H7 (cell line): ENCODE data around the gene SYNGR2. TPM values are rescaled to one million over a fixed set of nuclear protein-coding genes. Genes with fewer than 3 reads are reported as not detected.
A peak's percentile ranks its signal among the peaks of the same experiment; 100 is the strongest.

ENCODE experiments used
- DNase-seq: peaks from one replicate; pipeline ENCODE4 v3.0.0; 2012
- H3K27me3 ChIP-seq: 2 replicates; pipeline ENCODE4 v1.6.0; 2011; ENCODE audit warnings: mild to moderate bottlenecking, low read length; ENCODE audit not compliant: control insufficient read depth, insufficient read depth
- H3K36me3 ChIP-seq: replicated peaks from 2 replicates; pipeline ENCODE4 v1.5.1; 2011; ENCODE audit warnings: low read length; ENCODE audit not compliant: control insufficient read depth, insufficient read depth
- H3K4me3 ChIP-seq: 2 replicates; pipeline ENCODE4 v1.5.1; 2011; ENCODE audit warnings: low read depth, mild to moderate bottlenecking, control low read depth, low read length, moderate library complexity; ENCODE audit not compliant: insufficient read depth
- total RNA-seq: library from RNA; depleted of rRNA; stranded (reverse); fragments of >200 nt; shearing (Covaris generic); gene quantifications from 2 replicates; pipeline ENCODE4 v1.2.3, GENCODE V29; 2014

SYNGR2 gene
- total RNA-seq, 1 experiment from 2014 or later, result 24.5 TPM

GRCh38 chr17:78126895-78127238 lies 41.5 kb upstream of the SYNGR2 start:
- H3K4me3 ChIP-seq, result peak overlapping the region; percentile 75; the same call in 1 of the 2 replicates
- H3K27me3 ChIP-seq, result peaks cover 2% of the 10 kb centered on the region; the same call in 1 of the 2 replicates
- peaks cover 9% of the 10 kb centered on the region for H3K36me3 ChIP-seq
- DNase-seq, result peak; percentile 52

- H3K36me3 ChIP-seq, result peaks cover 8% of the 10 kb centered on the region
- peaks cover 2% of the 10 kb centered on the region; the same call in 1 of the 2 replicates for H3K27me3 ChIP-seq
- peak overlapping the region; percentile 75 for H3K4me3 ChIP-seq
- DNase-seq, result peak; percentile 77
Observed at GRCh38 chr17:78127239-78127887, 41.0 kb upstream of the SYNGR2 start.

GRCh38 chr17:78127888-78128550 lies 40.4 kb upstream of the SYNGR2 start:
- peak overlapping the region; percentile 75 for H3K4me3 ChIP-seq
- DNase-seq, result peak; percentile 96
- peaks cover 5% of the 10 kb centered on the region for H3K27me3 ChIP-seq
- peaks cover 6% of the 10 kb centered on the region for H3K36me3 ChIP-seq

GRCh38 chr17:78128551-78129350 lies 39.6 kb upstream of the SYNGR2 start, which contains the start of gene TMC6:
Gene TMC6 (minus strand): TSS chr17:78128755. CDS start chr17:78126832, 1,923 bp downstream.
- DNase-seq, result peak; percentile 99
- H3K4me3 ChIP-seq, result peak within 1 kb of the TSS; percentile 75
- peaks cover 8% of the 10 kb centered on the region for H3K27me3 ChIP-seq
- H3K36me3 ChIP-seq, result peaks cover 2% of the 10 kb centered on the region

GRCh38 chr17:78129351-78130089 lies 38.9 kb upstream of the SYNGR2 start:
- peak; percentile 58 for DNase-seq
- Histone ChIP-seq H3K27me3 (peaks cover 10% of the 10 kb centered on the region), H3K4me3 (no peak overlapping the region), H3K36me3 (no peaks in the 10 kb centered on the region)

- no peak overlapping the region for H3K4me3 ChIP-seq
Observed at GRCh38 chr17:78130090-78130436, 38.3 kb upstream of the SYNGR2 start.

GRCh38 chr17:78130437-78131101 lies 37.8 kb upstream of the SYNGR2 start, which contains the start of gene TMC8:
Gene TMC8 (plus strand): TSS chr17:78130771. CDS start chr17:78131589, 818 bp downstream.
- DNase-seq, result peak; percentile 70
- Histone ChIP-seq H3K36me3 (no peaks in the 10 kb centered on the region), H3K27me3 (peaks cover 10% of the 10 kb centered on the region), H3K4me3 (peak within 1 kb of the TSS; percentile 39)

More at GRCh38 chr17:78130090-78130436, 38.3 kb upstream of the SYNGR2 start:
- no peaks in the 10 kb centered on the region for H3K36me3 ChIP-seq
- peaks cover 10% of the 10 kb centered on the region for H3K27me3 ChIP-seq
- peak; percentile 66 for DNase-seq

- peaks cover 10% of the 10 kb centered on the region for H3K27me3 ChIP-seq
- H3K4me3 ChIP-seq, result peak overlapping the region; percentile 39
- no peaks in the 10 kb centered on the region for H3K36me3 ChIP-seq
- DNase-seq, result peak; percentile 84
Observed at GRCh38 chr17:78131172-78132083, 37.0 kb upstream of the SYNGR2 start.

- no peaks in the 10 kb centered on the region for H3K36me3 ChIP-seq
- peak; percentile 87 for DNase-seq
- peak overlapping the region; percentile 39 for H3K4me3 ChIP-seq
- H3K27me3 ChIP-seq, result peaks cover 10% of the 10 kb centered on the region
Observed at GRCh38 chr17:78132084-78132676, 36.2 kb upstream of the SYNGR2 start.

- H3K36me3 ChIP-seq, result no peaks in the 10 kb centered on the region
- no peak for DNase-seq
- no peak overlapping the region for H3K4me3 ChIP-seq
- H3K27me3 ChIP-seq, result peaks cover 10% of the 10 kb centered on the region
Observed at GRCh38 chr17:78132767-78133178, 35.6 kb upstream of the SYNGR2 start.

- peak; percentile 62 for DNase-seq
- Histone ChIP-seq H3K36me3 (no peaks in the 10 kb centered on the region), H3K4me3 (no peak overlapping the region), H3K27me3 (peaks cover 10% of the 10 kb centered on the region)
Observed at GRCh38 chr17:78133179-78133951, 35.0 kb upstream of the SYNGR2 start.
